HG03460 (cell line): Measurements from ENCODE around the gene SHISA9.

Source experiments
- ATAC-seq: cut with Tn5 transposase; IDR thresholded peaks from one replicate; pipeline ENCODE4 v1.9.1; 2021; ENCODE audit not compliant: unreplicated experiment

Gene SHISA9

GRCh38 chr16:13157082-13157481 is 255.7 kb downstream of the SHISA9 start:
- ATAC-seq = no peak

DNA sequence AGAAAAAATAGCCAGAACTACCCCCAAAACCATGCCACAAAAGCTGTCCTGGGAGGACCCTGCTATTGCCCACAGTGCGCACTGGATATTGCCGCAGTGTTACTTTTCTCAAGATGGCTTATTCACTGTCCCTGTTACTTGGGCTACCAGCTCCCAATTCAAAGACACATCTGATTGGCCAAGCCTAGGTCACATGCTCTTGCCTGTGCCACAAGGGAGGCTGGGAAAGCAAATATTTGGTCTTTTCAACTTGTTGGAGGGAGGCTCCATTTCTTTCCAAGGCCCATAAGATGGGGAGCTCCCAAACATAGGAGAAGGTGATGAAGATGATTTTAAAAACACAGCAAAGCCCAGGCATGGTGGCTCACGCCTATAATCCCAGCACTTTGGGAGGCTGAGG is 257.0 kb downstream of the SHISA9 start:
- no peak for ATAC-seq

- no peak for ATAC-seq
These were observed 263.6 kb downstream of the SHISA9 start for GRCh38 chr16:13165024-13165423.

DNA sequence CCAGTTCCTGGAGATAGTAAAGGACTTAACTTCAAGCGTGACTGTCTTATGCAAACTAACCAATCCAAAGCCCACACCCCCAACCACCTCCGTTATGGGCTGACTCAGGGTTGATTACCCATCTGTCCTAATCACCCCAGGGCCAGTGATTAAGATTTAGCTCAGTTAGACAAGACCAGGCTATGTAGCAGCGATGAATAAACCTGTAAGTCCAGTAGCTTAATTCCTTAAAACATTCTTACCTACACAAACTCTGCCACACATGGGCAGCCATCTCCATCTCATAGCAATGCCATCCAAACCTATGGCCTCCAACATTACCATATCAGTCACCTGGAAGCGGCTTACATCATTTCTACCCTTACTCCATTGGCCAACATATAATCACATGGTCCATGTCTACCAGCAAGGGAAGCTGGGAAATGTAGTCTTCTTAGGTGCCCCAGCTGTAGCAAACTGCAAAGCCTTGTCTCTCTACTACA is 266.7 kb downstream of the SHISA9 start:
- no peak for ATAC-seq

DNA sequence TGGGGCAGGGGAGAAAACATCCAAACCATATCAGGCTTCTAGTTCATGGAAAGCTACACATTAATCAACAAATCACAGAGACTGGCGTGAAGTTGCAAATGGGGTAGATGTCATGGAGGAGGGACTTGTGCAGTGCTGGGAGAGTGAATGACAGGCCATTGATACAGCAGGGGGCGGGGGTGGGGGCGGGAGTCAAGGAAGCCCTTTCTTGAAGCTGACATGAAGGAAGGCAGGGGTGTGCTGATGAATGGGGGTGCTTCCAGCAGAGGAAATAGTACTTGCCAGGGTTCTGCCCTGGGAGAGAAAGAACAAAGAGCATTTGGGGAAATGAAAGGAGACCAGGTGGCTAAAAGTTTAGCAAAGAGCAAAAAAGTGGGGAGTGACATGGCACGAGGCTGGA is 269.9 kb downstream of the SHISA9 start:
- ATAC-seq = no peak

DNA sequence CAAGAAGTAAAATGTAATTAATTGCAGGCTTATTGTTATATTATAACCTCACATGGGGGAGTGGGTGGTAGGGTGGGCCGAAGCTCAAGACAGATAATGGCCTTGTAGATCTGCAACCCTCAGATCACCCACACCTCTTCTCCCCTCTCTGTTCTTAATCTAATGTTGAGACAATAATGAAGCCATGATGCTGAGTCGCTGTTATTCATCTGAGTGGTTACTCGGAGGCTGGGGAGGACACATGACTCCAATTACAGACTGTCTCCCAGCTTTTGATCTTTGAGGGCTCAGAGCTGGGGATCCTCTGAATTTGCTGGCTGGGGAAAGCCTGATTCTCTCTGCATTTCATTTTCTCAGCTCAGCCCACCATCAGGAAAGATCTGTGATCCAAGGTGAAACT is 275.3 kb downstream of the SHISA9 start:
- ATAC-seq = no peak

GRCh38 chr16:13178318-13178717 is 276.9 kb downstream of the SHISA9 start:
- ATAC-seq = no peak

DNA sequence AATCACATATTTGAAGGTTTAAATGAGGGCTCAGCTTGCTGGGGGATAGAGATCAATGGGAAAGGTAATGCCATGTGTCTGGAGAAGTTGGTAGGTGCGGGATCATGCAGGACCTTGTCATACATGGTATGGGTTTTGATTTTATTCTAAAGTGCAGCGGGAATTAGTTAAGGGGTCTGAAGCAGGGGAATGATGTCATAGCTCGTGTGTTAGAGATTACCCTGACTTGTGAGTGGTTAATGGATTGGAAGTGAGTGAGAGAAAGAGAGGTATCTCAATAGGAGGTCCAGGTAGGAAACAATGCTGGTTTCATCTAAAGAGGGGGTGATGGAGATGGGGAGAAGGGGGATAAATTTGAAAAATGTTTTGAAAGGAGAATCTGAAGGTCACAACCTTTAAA is 280.0 kb downstream of the SHISA9 start:
- no peak for ATAC-seq

- ATAC-seq = no peak
These were observed 285.4 kb downstream of the SHISA9 start for GRCh38 chr16:13186813-13187212.

DNA sequence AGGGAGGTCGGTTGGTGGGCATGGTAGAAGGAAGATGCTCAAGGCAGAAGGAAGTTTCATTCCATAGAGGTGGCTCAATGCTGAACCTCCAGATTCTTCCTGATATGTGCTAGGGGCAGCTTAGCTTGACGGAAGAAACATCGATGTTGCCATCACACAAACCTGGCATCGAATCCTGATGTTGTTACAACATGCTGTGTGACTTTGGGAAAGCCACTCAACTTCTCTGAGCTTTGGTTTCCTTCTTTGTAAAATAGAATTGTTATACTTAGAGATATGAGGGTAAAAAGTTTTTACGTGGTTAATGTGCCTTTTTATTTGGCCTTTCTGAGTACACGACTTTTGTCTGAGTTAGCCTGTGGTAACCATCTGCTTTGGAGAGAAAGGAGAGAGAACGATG is 287.9 kb downstream of the SHISA9 start:
- ATAC-seq = no peak

GRCh38 chr16:13193721-13194120 is 292.3 kb downstream of the SHISA9 start:
- no peak for ATAC-seq

GRCh38 chr16:13194766-13195165 is 293.4 kb downstream of the SHISA9 start:
- no peak for ATAC-seq

DNA sequence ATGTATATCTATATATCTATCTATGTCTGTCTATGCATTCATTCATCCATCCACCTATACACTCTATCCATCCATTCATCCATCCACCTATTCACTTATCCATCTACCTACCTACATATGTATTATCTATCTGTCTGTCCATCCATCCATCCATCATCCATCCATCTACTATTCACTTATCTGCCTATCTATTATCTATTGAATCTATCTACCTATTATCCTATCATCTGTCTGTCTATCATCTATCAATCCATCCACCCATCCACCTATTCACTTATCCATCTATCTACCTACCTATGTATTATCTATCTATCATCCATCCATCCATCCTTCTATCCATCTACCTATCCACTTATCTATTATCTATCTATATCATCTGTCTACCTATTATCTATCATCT is 302.3 kb downstream of the SHISA9 start:
- ATAC-seq = no peak

DNA sequence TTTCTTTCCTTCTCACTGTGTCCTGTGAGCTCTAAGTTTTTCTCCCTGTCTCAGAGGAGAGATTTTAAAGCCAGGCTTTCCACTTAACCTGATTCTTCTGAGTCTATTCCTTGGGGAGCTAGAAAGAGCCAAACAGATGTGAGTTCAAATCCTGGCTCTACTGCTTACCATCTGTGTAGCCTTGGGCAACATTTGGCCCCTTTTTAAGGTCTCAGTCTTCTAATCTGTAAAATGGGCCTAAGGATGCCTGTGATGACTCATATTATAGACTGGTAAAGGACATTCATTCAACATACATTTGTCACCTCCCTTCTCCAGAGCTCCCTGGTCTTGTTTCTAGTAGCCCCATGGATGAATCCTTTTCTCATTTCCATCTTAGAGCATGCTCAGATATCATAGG is 304.0 kb downstream of the SHISA9 start:
- ATAC-seq = no peak

DNA sequence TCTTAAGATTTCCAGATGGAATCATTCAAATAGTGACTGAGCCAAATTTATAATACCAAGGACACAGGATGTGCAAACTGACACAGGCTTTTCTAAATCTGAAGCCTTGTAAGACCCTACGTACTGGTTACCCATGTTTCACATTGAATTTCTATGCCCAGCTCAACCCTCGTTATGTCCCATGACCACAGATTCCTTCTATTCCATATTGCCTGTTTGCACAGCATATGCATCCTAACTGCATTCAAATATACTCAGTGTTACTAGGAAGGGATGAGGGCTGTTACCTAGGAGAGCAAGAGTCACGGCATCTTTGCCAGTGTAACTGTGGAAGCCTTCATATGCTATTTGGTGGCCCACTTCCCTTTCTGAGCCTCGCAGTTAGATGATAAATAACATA is 305.2 kb downstream of the SHISA9 start:
- no peak for ATAC-seq

DNA sequence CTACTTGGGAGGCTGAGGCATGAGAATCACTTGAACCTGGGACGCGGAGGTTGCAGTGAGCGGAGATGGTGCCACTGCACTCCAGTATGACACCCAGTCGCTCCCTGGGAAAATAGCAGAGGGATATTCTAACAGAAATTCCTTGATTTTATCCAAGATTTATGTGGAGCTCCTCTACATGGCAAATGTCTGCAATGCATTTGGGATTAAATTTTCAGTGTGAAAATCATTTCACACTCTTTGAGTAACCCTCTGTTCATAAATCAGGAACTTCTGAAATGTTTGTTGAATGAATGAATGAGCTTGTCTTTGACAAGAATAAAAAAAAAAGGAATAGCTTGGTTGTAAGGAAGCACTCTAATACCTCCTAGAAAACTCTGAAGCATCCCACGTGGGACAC is 305.8 kb downstream of the SHISA9 start:
- ATAC-seq = no peak

GRCh38 chr16:13223666-13224065 is 322.3 kb downstream of the SHISA9 start:
- ATAC-seq = no peak

DNA sequence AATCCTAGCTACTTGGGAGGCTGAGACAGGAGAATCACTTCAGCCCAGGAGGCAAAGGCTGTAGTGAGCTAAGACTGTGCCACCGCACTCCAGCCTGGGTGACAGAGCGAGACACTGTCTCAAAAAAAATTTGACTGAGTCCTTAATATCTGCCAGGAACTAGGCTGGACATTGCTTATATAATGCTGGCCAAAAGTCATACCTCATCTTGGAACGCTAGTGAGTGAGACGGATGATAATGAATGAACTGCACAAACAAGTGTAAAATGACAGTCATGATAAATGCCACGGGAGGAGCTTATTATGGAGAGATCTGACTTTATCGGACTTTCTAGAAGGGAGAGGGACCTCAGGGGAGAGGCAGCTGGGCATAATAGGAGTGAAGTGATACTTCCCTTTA is 327.6 kb downstream of the SHISA9 start:
- ATAC-seq = no peak

DNA sequence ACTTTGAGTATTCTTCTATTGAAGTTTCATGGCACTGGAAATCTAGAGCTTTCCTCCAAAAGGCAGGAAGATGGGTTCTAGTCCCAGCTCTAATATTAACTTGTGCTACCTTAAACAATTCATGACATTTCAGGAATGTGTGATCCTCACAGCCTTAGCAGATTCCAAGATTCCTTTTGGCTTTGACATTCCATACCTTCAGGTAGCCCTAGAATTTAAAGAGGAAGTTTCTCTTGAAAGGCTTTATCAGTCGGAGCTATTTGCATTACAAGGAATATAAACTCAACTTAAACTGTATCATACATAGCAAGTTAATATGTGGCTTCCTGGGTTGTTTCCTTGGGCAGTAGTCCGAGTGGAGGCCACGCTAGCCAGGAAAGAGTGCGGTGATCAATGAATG is 330.0 kb downstream of the SHISA9 start:
- no peak for ATAC-seq

- ATAC-seq = no peak
These were observed 333.6 kb downstream of the SHISA9 start for GRCh38 chr16:13234999-13235398.

GRCh38 chr16:13236308-13236707 is 334.9 kb downstream of the SHISA9 start:
- no peak for ATAC-seq

DNA sequence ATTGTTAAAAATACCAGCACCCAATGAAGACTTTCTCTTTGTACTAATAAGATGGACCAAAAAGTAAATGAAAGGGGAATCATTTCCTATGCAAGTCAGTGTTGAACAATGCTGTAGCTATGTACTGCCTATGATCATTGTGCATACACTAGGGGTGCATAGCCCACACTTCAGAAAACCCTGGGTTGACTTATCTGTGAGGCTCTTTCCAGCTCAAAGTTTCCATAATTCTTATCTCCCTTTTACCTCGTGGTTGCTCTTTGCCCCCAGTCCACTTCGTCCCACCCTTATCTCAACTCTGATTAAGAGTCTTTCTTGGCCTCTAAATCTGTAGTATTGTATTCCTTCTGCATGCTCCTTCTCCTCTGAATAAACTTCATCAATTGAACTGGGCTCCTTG is 336.8 kb downstream of the SHISA9 start:
- no peak for ATAC-seq

GRCh38 chr16:13242201-13242600 is 340.8 kb downstream of the SHISA9 start:
- ATAC-seq = no peak

- no peak for ATAC-seq
These were observed 343.4 kb downstream of the SHISA9 start for GRCh38 chr16:13244770-13245169.
